ENCODE measurements around the gene ZNF610.

Gene ZNF610

GRCh38 chr19:52398081-52398441 is 62.0 kb downstream of the ZNF610 start:
- peak; percentile 6 for DNase-seq

- no peak for DNase-seq
Observed at GRCh38 chr19:52410276-52410675, 74.2 kb downstream of the ZNF610 start.

- DNase-seq: no peak
Observed at GRCh38 chr19:52415711-52416110, 79.7 kb downstream of the ZNF610 start.
